ENCODE results near the gene LRP4.

GRCh38 chr11:46944356-46945075 is 26.2 kb upstream of the LRP4 start:
- no peak for TF ChIP-seq CTCF (IDR thresholded peaks at IDR 0.05)
- no peak for TF ChIP-seq EP300 (IDR thresholded peaks at IDR 0.05)
